Upper lobe of right lung (tissue), 1 donor: ENCODE data around the gene PRPH2. TPM values are rescaled to one million over a fixed set of nuclear protein-coding genes. Genes with fewer than 3 reads are reported as not detected.
"Not testable (repeated sequence)": the region's sequence is repeated elsewhere in the genome, so short reads cannot be mapped to it uniquely, and the experiment has no call there.

Experiments used
- ATAC-seq: fragments of 200-7000 bp; cut with Tn5 transposase; one replicate; pipeline ENCODE4 v1.9.1; 2020; ENCODE audit warnings: mild to moderate bottlenecking, moderate library complexity
- DNase-seq: peaks from one replicate; pipeline ENCODE4 v3.0.0-alpha.2; 2020
- H3K27ac ChIP-seq: fragments of 200-600 bp; one replicate; pipeline ENCODE4 v1.8.0; 2022
- H3K27me3 ChIP-seq: fragments of 200-600 bp; one replicate; pipeline ENCODE4 v1.8.0; 2022; ENCODE audit warnings: mild to moderate bottlenecking
- H3K36me3 ChIP-seq: fragments of 200-600 bp; one replicate; pipeline ENCODE4 v1.8.0; 2022
- H3K4me1 ChIP-seq: fragments of 200-600 bp; one replicate; pipeline ENCODE4 v1.8.0; 2022
- H3K4me3 ChIP-seq: fragments of 200-600 bp; one replicate; pipeline ENCODE4 v1.8.0; 2022; ENCODE audit warnings: mild to moderate bottlenecking
- H3K9me3 ChIP-seq: fragments of 200-600 bp; one replicate; pipeline ENCODE4 v1.8.0; 2022
- CTCF ChIP-seq: fragments of 200-600 bp; IDR thresholded peaks from one replicate; pipeline ENCODE4 v1.8.0; 2022; ENCODE audit warnings: antibody characterized with exemption
- intact Hi-C: fragments of 100-400 bp; cut with DNase I; formaldehyde crosslinking; loops from one replicate; pipeline ENCODE4 v1.11.0; 2022
- total RNA-seq: library from RNA; stranded (reverse); fragmentation: NEBNext Ultra II Directional; extraction: Animal tissue kit (Norgen Biotek cat#: 25700); gene quantifications from one replicate; pipeline ENCODE4 v1.2.1, GENCODE V29; 2021
- donor health status: DM: no; HTN: yes; CAD: no; lungs with severe emphysema.

The PRPH2 gene
- total RNA-seq, 1 donor from 2014 or later, result 1.2 TPM

GRCh38 chr6:42735976-42736375, 13.6 kb upstream of the PRPH2 start:
- no peak overlapping the region for H3K4me3 ChIP-seq
- TF ChIP-seq CTCF, result no peak
- DNase-seq (no peak), ATAC-seq (no peak)
- H3K36me3 ChIP-seq, result no peaks in the 10 kb centered on the region
- H3K4me1 ChIP-seq, result no peaks in the 10 kb centered on the region
- H3K9me3 ChIP-seq, result no peaks in the 10 kb centered on the region
- intact Hi-C loops, result no loop called here
- H3K27me3 ChIP-seq, result no peaks in the 10 kb centered on the region
- no peak overlapping the region for H3K27ac ChIP-seq

GRCh38 chr6:42733867-42734481, 11.6 kb upstream of the PRPH2 start:
- intact Hi-C loops, H3K27ac ChIP-seq, H3K4me1 ChIP-seq, H3K9me3 ChIP-seq, H3K4me3 ChIP-seq, H3K36me3 ChIP-seq, H3K27me3 ChIP-seq: not testable (repeated sequence)
- ATAC-seq, result peak; percentile 53
- peak; percentile 66 for DNase-seq

- DNase-seq (no peak), ATAC-seq (no peak)
- H3K4me1 ChIP-seq, result peaks cover 8% of the 10 kb centered on the region
- TF ChIP-seq CTCF, result no peak
- intact Hi-C loops, result loop anchor here (10.0 kb wide), 1 partner anchor 55 kb away; no protein-coding TSS in a partner anchor
- H3K9me3 ChIP-seq, result no peaks in the 10 kb centered on the region
- H3K4me3 ChIP-seq, result no peak overlapping the region
- H3K36me3 ChIP-seq, result no peaks in the 10 kb centered on the region
- H3K27ac ChIP-seq, result no peak overlapping the region
- no peaks in the 10 kb centered on the region for H3K27me3 ChIP-seq
Measured at GRCh38 chr6:42729731-42730130, 7.3 kb upstream of the PRPH2 start.

- no peak for ATAC-seq
- peak overlapping the region; percentile 82 for H3K27ac ChIP-seq
- no peak for TF ChIP-seq CTCF
- peaks cover 8% of the 10 kb centered on the region for H3K4me1 ChIP-seq
- peak overlapping the region; percentile 61 for H3K4me3 ChIP-seq
- H3K9me3 ChIP-seq, result no peaks in the 10 kb centered on the region
- H3K27me3 ChIP-seq, result no peaks in the 10 kb centered on the region
- H3K36me3 ChIP-seq, result no peaks in the 10 kb centered on the region
- DNase-seq, result peak; percentile 64
- intact Hi-C loops, result loop anchor here (10.0 kb wide), 1 partner anchor 53 kb away; no protein-coding TSS in a partner anchor
Measured at GRCh38 chr6:42727627-42728026, 5.2 kb upstream of the PRPH2 start.

GRCh38 chr6:42727087-42727611, 4.8 kb upstream of the PRPH2 start:
- H3K27me3 ChIP-seq, result no peaks in the 10 kb centered on the region
- TF ChIP-seq CTCF, result no peak

GRCh38 chr6:42726485-42727086, 4.2 kb upstream of the PRPH2 start:
- intact Hi-C loops, result loop anchor here (10.0 kb wide), 1 partner anchor 52 kb away; no protein-coding TSS in a partner anchor
- H3K27ac ChIP-seq, result peak overlapping the region; percentile 82
- ATAC-seq, result peak; percentile 98

More at GRCh38 chr6:42727087-42727611, 4.8 kb upstream of the PRPH2 start:
- intact Hi-C loops, result loop anchor here (10.0 kb wide), 1 partner anchor 52 kb away; no protein-coding TSS in a partner anchor
- Histone ChIP-seq H3K27ac (peak overlapping the region; percentile 82), H3K4me1 (peaks cover 8% of the 10 kb centered on the region), H3K9me3 (no peaks in the 10 kb centered on the region), H3K4me3 (peak overlapping the region; percentile 61), H3K36me3 (no peaks in the 10 kb centered on the region)
- peak; percentile 58 for ATAC-seq
- peak; percentile 70 for DNase-seq

More at GRCh38 chr6:42726485-42727086, 4.2 kb upstream of the PRPH2 start:
- Histone ChIP-seq H3K36me3 (no peaks in the 10 kb centered on the region), H3K27me3 (no peaks in the 10 kb centered on the region), H3K4me3 (peak overlapping the region; percentile 61), H3K4me1 (peaks cover 8% of the 10 kb centered on the region), H3K9me3 (no peaks in the 10 kb centered on the region)
- DNase-seq, result peak; percentile 70
- TF ChIP-seq CTCF, result peak; percentile 95
